ENCODE measurements around the gene NCAPD3. TPM values are rescaled to one million over a fixed set of nuclear protein-coding genes. Genes with fewer than 3 reads are reported as not detected.

NCAPD3 gene
- total and polyA plus RNA-seq, 2 of the 13 experiments (the other 11 are each of a cell fraction or from before 2014, with no cell fraction given), result 20.7 to 25.6 TPM

DNA sequence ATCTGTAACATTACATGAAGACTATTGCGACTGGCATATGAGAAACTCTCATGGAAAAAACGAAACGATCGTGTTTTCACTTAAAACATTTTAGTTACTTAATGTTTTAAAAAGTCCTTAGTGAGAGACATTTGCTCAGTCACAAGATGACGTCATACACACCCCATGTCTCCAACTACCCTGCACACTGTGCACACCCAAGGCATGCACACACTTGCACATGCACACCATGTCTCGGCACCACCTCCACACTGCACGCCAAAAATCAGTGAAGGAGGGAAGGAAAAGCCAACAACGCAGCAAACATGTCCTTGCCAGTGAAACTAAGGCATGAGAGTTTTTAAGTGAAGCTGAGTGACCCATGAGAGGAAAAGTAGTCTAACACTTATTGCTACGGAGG is 18.0 kb downstream of the NCAPD3 start (continued):
- no peak for TF ChIP-seq ZNF660 (CRISPR knock-in tag; IDR thresholded peaks at IDR 0.05; ENCODE audit: borderline replicate concordance, low read depth)
- TF ChIP-seq SMARCE1 (IDR thresholded peaks at IDR 0.05; ENCODE audit: borderline replicate concordance), result no peak
- no peak for TF ChIP-seq DR1 (CRISPR knock-in tag; IDR thresholded peaks at IDR 0.05)
- TF ChIP-seq ZNF136 (CRISPR knock-in tag; IDR thresholded peaks at IDR 0.05; ENCODE audit: low read depth), result no peak

DNA sequence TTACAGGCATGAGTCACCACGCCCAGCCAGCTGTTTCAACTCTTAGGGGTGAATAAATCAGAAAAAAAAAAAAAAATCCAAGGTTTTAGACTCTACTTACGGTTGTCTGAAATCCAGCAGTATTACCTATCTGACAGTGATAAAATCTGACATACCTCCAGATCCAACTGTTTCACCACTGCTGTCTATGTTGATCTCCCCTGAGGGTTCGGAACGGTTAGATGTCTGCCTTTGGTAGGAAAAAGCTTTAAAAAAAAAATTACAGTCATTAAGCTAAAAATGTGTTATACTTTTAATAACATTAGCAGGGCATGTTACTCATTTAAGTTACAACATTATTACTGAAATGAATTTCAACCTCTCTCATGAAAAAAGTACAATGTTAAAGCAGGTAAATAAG is 21.1 kb downstream of the NCAPD3 start:
- Histone ChIP-seq H4K20me1 (ENCODE audit: insufficient read depth, low read length) (no peaks in the 10 kb centered on the region), H3K79me2 (ENCODE audit: insufficient read depth, low read length) (no peaks in the 10 kb centered on the region), H3K9me3 (ENCODE audit: low read length) (no peaks in the 10 kb centered on the region), H3K27me3 (ENCODE audit: control insufficient read depth in 1 of 2, insufficient read depth in 2 of 2, low read length in 2 of 2) (no peaks in the 10 kb centered on the region), H3K4me3 (replicated peaks in 1 of 3; ENCODE audit: insufficient read depth in 1 of 3, low read depth in 2 of 3, low read length in 3 of 3) (no peak overlapping the region), H3K36me3 (replicated peaks in 1 of 2; ENCODE audit: control insufficient read depth in 1 of 2, insufficient read depth in 2 of 2, low read length in 2 of 2) (peaks cover 15 to 73% of the 10 kb centered on the region in 2 experiments), H3K9ac (ENCODE audit: insufficient read depth, low read depth, low read length) (no peak overlapping the region), H3K27ac (ENCODE audit: extremely low read length, insufficient read depth, low read length) (no peak overlapping the region), H3K4me2 (ENCODE audit: low read depth, low read length) (no peak overlapping the region), H2AFZ (ENCODE audit: low read length) (no peak overlapping the region), H3K4me1 (ENCODE audit: insufficient read depth, low read length) (no peaks in the 10 kb centered on the region)
- intact Hi-C loops (cut with micrococcal nuclease; ENCODE audit: unreplicated experiment) (no loop called here), in situ Hi-C loops (cut with HindIII; ENCODE audit: extremely low pct_ligation_motif_present, low pct_unique_long_range_greater_than_20kb) (no loop called here)
- CTCF ChIA-PET (ENCODE audit: low intra/inter-chr PET ratio, low total read pairs), result no interaction called here
- POLR2A ChIA-PET, result no interaction called here
- ATAC-seq (no peak), DNase-seq (ENCODE audit: low spot score) (no peak), FAIRE-seq (no peak)
- WGBS (ENCODE audit: low lambda C conversion rate), result 98% methylated on average over 4 of the region's 4 CpGs
- TF ChIP-seq ZBTB20 (CRISPR knock-in tag; IDR thresholded peaks at IDR 0.05; ENCODE audit: borderline replicate concordance, low read depth) (no peak), ZNF552 (CRISPR knock-in tag; IDR thresholded peaks at IDR 0.05; ENCODE audit: borderline replicate concordance) (no peak), NFKB2 (CRISPR knock-in tag; IDR thresholded peaks at IDR 0.05; ENCODE audit: borderline replicate concordance) (no peak), YEATS4 (CRISPR knock-in tag; IDR thresholded peaks at IDR 0.05; ENCODE audit: borderline replicate concordance) (no peak), ZNF546 (CRISPR knock-in tag; conservative IDR thresholded peaks at IDR 0.05) (no peak), RARA (CRISPR knock-in tag; IDR thresholded peaks at IDR 0.05) (no peak), SIX1 (CRISPR knock-in tag; IDR thresholded peaks at IDR 0.05; ENCODE audit: borderline replicate concordance) (no peak), EHMT2 (IDR thresholded peaks at IDR 0.05; ENCODE audit: borderline replicate concordance, low read depth, low read length) (no peak), GPN1 (CRISPR knock-in tag; IDR thresholded peaks at IDR 0.05; ENCODE audit: borderline replicate concordance) (no peak), ZNF605 (CRISPR knock-in tag; IDR thresholded peaks at IDR 0.05) (no peak), PCBP2 (optimal IDR thresholded peaks at IDR 0.05; ENCODE audit: low read depth, low read length, poor library complexity, severe bottlenecking) (no peak), FOXK2 (IDR thresholded peaks at IDR 0.05) (no peak), ZNF746 (CRISPR knock-in tag; IDR thresholded peaks at IDR 0.05) (no peak), ARNTL (CRISPR knock-in tag; IDR thresholded peaks at IDR 0.05) (no peak), ZNF547 (CRISPR knock-in tag; IDR thresholded peaks at IDR 0.05) (no peak), HMG20A (CRISPR knock-in tag; IDR thresholded peaks at IDR 0.05; ENCODE audit: borderline replicate concordance) (no peak), ZNF550 (CRISPR knock-in tag; IDR thresholded peaks at IDR 0.05; ENCODE audit: borderline replicate concordance) (no peak), ZMYM3 (CRISPR knock-in tag; IDR thresholded peaks at IDR 0.05) (no peak), MTA1 (CRISPR knock-in tag; IDR thresholded peaks at IDR 0.05; ENCODE audit: borderline replicate concordance) (no peak)
- TF ChIP-seq, protein P1, sequence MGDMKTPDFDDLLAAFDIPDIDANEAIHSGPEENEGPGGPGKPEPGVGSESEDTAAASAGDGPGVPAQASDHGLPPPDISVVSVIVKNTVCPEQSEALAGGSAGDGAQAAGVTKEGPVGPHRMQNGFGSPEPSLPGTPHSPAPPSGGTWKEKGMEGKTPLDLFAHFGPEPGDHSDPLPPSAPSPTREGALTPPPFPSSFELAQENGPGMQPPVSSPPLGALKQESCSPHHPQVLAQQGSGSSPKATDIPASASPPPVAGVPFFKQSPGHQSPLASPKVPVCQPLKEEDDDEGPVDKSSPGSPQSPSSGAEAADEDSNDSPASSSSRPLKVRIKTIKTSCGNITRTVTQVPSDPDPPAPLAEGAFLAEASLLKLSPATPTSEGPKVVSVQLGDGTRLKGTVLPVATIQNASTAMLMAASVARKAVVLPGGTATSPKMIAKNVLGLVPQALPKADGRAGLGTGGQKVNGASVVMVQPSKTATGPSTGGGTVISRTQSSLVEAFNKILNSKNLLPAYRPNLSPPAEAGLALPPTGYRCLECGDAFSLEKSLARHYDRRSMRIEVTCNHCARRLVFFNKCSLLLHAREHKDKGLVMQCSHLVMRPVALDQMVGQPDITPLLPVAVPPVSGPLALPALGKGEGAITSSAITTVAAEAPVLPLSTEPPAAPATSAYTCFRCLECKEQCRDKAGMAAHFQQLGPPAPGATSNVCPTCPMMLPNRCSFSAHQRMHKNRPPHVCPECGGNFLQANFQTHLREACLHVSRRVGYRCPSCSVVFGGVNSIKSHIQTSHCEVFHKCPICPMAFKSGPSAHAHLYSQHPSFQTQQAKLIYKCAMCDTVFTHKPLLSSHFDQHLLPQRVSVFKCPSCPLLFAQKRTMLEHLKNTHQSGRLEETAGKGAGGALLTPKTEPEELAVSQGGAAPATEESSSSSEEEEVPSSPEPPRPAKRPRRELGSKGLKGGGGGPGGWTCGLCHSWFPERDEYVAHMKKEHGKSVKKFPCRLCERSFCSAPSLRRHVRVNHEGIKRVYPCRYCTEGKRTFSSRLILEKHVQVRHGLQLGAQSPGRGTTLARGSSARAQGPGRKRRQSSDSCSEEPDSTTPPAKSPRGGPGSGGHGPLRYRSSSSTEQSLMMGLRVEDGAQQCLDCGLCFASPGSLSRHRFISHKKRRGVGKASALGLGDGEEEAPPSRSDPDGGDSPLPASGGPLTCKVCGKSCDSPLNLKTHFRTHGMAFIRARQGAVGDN (CRISPR knock-in tag; IDR thresholded peaks at IDR 0.05), result no peak
- BruUV-seq (replicated peaks), result no TSS peak
